HL-60 (cell line): ENCODE data around the gene ZNF423.
A peak's percentile ranks its signal among the peaks of the same experiment; 100 is the strongest.

ENCODE experiments used
- POLR2AphosphoS5 ChIP-seq: IDR thresholded peaks from 2 replicates; pipeline ENCODE4 v1.6.1; 2012; ENCODE audit warnings: low read depth
- TF ChIP-seq, protein P1 (sequence below): IDR thresholded peaks from one replicate; pipeline ENCODE4 v1.5.1; 2011; ENCODE audit warnings: low read length, control low read depth, inconsistent platforms; ENCODE audit not compliant: insufficient read depth

DNA sequence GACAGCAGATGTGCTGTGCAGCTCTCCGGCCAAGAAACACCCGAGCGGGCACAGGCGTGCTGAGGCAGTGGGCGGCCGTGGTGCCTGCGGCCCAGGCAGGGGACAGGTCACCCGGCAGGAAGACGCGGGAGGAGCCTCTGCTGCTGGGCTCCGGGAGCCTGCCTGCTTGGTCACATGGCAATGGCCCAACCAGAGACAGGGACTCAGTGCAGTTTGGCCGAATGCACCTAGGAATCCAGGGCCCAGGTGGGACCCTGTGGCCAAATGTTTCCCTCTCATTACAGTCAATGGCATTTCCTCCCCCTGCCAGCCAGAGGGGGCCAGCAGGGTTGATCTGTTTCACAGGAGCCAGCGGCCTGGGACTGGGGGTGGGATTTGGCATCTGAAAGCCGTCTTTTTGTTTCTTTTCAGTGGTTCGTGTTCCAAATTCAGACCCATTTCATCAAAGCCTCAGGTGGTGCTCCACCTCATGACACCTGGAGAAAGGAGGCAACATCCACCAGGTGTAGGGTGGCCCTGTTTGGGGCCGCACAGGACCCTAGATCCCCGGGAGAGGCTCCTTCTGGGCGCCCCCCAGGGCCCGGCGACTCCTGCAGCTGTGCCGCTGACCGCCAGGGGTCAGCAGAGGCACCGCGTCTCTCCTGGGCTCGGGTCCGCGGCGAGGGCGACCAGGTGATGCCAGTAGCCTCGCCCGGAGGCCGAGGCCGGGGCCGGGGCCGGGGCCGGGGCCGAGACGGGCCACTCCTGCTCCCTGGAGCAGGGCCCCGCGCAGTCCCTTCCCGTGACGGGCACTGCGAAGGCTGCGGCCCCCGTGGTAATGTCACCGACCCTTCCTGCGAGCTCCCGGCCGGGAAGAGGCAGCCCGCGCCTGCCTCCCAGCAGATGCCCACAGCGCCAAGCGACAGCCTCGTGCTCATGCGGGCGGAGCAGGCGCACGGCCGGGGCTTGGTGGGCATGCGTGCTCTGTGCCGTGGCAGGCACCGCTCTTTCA is 363.8 kb downstream of the ZNF423 start:
- TF ChIP-seq, protein P1, sequence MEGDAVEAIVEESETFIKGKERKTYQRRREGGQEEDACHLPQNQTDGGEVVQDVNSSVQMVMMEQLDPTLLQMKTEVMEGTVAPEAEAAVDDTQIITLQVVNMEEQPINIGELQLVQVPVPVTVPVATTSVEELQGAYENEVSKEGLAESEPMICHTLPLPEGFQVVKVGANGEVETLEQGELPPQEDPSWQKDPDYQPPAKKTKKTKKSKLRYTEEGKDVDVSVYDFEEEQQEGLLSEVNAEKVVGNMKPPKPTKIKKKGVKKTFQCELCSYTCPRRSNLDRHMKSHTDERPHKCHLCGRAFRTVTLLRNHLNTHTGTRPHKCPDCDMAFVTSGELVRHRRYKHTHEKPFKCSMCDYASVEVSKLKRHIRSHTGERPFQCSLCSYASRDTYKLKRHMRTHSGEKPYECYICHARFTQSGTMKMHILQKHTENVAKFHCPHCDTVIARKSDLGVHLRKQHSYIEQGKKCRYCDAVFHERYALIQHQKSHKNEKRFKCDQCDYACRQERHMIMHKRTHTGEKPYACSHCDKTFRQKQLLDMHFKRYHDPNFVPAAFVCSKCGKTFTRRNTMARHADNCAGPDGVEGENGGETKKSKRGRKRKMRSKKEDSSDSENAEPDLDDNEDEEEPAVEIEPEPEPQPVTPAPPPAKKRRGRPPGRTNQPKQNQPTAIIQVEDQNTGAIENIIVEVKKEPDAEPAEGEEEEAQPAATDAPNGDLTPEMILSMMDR, result peak; percentile 47
- no peak for TF ChIP-seq POLR2AphosphoS5
